HG03442 (cell line): ENCODE data around the gene POLR1C.
"Not testable (repeated sequence)": the region's sequence is repeated elsewhere in the genome, so short reads cannot be mapped to it uniquely, and the experiment has no call there.

ENCODE experiments used
- ATAC-seq: cut with Tn5 transposase; IDR thresholded peaks from one replicate; pipeline ENCODE4 v1.9.1; 2021; ENCODE audit warnings: mild to moderate bottlenecking, moderate library complexity; ENCODE audit not compliant: unreplicated experiment

POLR1C gene

DNA sequence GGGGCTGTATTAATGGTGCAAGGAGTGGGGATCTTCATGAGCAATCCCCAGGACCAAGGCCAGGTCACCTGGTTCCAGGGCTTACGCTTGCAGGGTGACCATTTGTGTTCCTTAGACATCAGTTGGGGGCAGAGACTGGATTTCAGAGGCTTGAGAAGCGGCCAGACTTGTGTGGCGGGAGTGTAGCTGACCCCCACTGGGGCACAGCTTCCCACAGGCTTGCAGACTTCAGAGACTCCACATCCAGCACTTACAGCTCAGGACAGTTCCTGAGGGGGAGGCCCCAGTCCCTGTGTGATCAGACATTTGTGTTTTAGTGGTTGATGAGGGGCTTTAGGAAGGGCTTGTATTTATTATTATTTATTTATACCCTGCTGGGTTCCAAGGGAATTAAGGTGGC, 24.2 kb upstream of the POLR1C start:
- ATAC-seq = no peak

- ATAC-seq = no peak
These were observed 23.7 kb upstream of the POLR1C start for GRCh38 chr6:43493230-43493629.

DNA sequence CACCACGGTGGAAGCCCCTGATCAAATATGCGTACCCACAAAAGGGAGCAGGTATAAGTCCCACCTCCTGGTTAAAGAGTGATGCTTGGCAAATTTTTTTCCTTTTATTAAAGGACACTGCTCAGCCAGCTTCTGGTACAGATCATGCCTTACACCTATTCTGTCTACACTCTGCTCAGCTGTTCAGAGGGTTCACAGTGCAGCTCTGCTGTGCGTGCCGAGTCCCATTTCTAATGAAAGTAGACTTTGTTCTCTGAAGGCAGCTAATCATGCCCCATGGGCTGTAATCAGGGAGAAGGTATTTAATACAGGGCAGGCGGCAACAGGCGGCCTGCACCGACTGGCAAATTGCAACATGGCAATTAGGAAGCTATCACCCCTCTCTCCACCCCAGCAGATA, 23.1 kb upstream of the POLR1C start:
- ATAC-seq = no peak

DNA sequence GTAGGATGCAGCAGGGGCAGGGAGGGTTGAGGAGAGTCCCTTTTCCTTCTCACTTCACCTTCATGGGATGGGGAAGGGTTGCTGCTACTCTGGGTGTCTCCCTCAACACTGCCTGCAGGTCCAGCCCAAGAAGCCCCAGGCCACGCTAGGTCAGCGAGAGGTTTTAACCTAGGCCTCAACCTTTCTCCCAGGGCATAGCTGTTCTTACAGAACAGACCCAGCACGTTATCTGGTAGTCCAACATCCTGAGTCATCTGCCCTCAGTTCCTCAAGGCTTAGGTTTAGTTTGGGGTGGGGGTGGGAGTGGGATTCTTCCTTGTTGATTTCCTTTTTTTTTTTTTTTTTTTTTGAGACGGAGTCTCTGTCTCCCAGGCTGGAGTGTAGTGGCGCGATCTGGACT, 22.6 kb upstream of the POLR1C start:
- no peak for ATAC-seq

- ATAC-seq = no peak
These were observed 22.1 kb upstream of the POLR1C start for GRCh38 chr6:43494766-43495165.

- no peak for ATAC-seq
These were observed 21.4 kb upstream of the POLR1C start for GRCh38 chr6:43495409-43495941.

- no peak for ATAC-seq
These were observed 20.3 kb upstream of the POLR1C start for GRCh38 chr6:43496370-43497128.

DNA sequence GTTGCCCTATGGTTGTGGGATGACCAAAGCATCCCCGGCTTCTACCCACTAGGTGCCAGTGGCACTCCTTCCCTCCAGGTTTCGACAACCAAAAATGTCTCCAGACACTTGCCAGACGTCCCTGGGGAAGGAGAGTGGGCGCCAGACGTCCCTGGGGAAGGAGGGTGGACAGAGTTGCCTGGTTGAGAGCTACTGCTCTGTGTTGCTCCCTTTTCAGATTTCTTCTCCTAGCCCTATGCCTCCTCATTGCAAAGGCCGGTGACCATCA, 19.8 kb upstream of the POLR1C start:
- ATAC-seq = no peak

GRCh38 chr6:43497689-43498088, 19.2 kb upstream of the POLR1C start:
- no peak for ATAC-seq

DNA sequence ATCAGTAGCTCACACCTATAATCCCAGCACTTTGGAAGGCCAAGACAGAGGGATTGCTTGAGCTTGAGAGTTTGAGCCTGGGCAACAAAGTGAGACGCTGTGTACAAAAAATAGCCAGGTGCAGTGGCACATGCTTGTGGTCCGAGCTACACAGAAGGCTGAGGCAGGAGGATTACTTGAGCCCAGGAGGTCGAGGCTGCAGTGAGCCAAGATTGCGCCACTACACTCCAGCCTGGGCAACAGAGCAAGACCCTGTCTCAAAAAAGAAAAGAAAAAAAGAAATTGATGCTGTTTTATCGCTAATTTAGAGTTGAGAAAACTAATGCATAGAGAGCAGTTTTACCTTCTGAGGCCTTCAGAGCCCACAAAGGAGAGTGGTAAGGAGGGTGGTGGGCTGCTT, 18.6 kb upstream of the POLR1C start:
- not testable (repeated sequence) for ATAC-seq

DNA sequence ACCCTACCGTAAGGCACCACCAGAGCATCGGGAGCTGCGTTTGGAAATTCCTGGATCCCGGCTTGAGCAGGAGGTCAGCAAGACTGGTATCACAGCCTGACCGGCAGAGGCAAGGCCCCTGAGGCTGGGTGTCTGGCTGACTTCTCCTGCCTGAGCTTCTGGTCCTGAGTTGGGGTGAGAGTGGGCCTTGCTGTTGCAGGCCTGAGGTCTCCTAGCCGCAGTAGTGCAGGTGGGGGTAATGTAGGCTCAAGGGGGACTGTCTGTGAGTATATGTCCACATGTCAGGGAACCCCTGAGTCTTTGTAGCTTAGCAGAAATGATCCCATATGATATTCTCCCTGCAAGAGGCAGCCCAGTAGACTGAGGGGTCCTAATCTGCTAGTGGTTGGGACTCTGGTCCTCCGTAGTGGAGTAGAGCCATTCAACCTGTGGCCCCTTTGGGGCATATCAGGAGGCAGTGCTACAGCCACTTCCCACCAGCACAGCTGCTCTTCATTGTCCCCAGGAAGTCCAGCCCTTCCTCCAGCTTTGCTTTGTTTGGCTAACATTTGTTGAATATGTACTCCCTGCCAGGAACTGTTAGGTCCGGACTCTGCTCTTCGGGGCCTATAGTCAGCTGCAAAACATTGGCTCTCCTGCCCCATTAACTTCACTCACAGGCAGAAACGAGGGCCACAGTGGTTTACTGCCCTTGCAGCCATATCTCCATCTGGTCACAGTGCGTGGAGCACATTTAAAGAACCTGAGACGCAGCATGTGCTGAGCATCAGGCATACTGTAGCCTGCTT, 17.7 kb upstream of the POLR1C start:
- no peak for ATAC-seq

GRCh38 chr6:43500921-43501320, 16.0 kb upstream of the POLR1C start:
- no peak for ATAC-seq

GRCh38 chr6:43502666-43503065, 14.2 kb upstream of the POLR1C start:
- ATAC-seq = no peak

GRCh38 chr6:43503443-43503842, 13.4 kb upstream of the POLR1C start:
- ATAC-seq = no peak

DNA sequence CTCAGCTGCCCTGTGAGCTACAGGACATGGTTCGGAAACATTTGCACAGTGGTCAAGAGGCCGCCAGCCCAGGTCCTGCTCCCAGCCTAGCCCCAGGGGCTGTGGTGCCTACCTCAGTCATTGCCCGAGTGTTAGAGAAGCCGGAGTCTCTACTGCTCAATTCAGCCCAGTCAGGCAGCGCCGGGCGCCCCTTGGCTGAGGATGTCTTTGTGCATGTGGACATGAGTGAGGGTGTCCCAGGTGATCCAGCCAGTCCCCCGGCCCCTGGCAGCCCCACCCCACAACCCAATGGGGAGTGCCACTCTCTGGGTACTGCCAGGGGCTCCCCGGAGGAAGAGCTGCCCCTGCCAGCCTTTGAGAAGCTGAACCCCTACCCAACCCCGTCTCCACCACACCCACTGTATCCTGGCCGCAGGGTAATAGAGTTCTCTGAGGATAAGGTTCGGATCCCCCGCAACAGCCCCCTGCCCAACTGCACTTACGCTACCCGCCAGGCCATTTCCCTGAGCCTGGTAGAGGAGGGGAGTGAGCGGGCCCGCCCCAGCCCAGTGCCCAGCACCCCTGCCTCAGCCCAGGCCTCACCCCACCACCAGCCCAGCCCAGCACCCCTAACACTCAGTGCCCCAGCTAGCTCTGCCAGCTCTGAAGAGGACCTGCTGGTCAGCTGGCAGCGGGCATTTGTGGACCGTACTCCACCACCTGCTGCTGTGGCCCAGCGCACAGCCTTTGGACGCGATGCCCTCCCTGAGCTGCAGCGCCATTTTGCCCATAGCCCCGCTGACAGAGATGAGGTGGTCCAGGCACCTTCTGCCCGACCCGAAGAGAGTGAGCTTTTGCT, 11.9 kb upstream of the POLR1C start:
- ATAC-seq = no peak

- no peak for ATAC-seq
These were observed 11.2 kb upstream of the POLR1C start for GRCh38 chr6:43505718-43506117.

- no peak for ATAC-seq
These were observed 10.7 kb upstream of the POLR1C start for GRCh38 chr6:43506171-43506570.

GRCh38 chr6:43506667-43507471, 10.0 kb upstream of the POLR1C start:
- peak; percentile 38 for ATAC-seq

- ATAC-seq = no peak
These were observed 8.3 kb upstream of the POLR1C start for GRCh38 chr6:43508481-43509141.
